ENCODE data around the gene IPO8.

GRCh38 chr12:30652034-30652696, 43.5 kb downstream of the IPO8 start:
- TF ChIP-seq CTCF (conservative IDR thresholded peaks at IDR 0.05) (no peak), ZFX (IDR thresholded peaks at IDR 0.05) (no peak)

Data from C4-2B (cell line).